Ecto neural progenitor cell (in vitro differentiated cells): ENCODE data around the gene UBL4A.
"Not testable (repeated sequence)": the region's sequence is repeated elsewhere in the genome, so short reads cannot be mapped to it uniquely, and the experiment has no call there.

Experiments
- DNase-seq: peaks from one replicate; pipeline ENCODE4 v3.0.0-alpha.2; 2018; ENCODE audit warnings: low spot score

The UBL4A gene

DNA sequence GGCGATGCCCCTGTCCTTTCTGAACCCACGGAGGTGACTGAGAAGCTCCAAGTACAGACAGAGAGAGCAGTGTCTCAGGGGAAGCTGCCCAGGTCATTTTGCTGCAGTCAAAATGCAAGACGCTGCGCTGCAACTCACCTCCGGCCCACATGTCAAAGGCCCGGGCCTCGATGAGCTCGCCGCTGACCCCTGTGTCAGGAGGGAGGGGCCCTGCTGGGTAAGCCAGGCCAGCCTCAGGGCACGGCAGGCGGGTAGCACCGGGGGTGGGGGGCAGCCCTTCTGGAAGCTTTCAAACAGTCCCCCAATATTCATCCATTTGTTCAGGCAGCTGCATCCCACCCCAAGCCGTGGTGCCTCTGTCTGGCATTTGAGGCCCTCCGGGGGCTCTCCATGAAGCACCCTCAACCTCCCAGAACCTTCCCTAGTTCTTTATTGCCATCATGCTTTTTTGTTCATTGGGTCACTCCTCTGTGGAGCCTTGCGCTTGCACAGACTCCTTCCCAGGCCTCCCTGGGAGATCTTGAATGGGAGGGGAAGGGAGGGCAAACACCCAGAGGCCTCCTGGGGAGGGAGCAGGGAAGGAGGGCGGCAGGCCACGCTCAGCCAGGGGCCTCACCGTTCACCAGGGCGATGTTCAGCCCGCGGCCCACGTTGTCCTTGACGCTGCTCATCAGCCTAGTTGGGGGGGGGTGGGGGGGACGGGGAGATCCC lies 21.4 kb upstream of the UBL4A start:
- no peak for DNase-seq

- no peak for DNase-seq
These were observed 20.3 kb upstream of the UBL4A start for GRCh38 chrX:154506483-154507332.

DNA sequence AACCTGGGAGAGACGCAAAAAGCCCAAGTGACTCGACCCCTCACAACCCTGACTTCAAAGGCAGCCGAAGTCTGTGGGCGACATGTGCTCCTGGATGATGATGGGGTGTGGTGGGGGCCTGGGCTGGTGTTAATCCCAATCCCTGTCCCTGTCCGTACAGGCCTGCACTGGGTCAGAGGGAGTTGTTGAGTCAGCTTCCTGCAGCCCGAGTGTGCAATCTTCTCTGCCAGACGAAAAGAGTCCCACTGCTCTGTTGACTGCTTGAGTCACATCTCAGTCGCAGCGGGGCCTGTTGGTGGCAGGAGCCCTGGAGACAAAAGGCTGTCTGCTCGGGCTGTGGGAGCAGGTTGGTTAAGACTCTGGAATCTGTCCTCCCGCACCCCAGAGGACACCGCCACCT lies 19.3 kb upstream of the UBL4A start:
- DNase-seq: no peak

GRCh38 chrX:154502989-154503388 lies 16.6 kb upstream of the UBL4A start:
- no peak for DNase-seq

GRCh38 chrX:154502098-154502497 lies 15.7 kb upstream of the UBL4A start:
- DNase-seq: no peak

DNA sequence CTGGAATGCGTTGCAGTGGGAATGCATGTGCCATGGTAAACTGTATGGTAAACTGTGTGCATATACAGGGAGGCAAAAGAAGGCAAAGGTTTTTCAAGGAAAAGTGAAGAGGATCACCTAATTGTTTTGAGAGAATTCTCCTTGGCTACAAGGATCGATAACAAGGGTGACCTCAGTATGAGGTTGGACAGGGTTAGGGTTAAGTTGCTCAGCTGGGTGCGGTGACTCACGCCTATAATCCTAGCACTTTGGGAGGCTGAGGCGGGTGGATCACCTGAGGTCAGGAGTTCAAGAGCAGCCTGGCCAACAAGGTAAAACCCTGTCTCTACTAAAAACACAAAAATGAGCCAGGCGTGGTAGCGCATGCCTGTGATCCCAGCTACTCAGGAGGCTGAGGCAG lies 15.0 kb upstream of the UBL4A start:
- not testable (repeated sequence) for DNase-seq

- DNase-seq: not testable (repeated sequence)
These were observed 10.2 kb upstream of the UBL4A start for GRCh38 chrX:154496591-154497137.

DNA sequence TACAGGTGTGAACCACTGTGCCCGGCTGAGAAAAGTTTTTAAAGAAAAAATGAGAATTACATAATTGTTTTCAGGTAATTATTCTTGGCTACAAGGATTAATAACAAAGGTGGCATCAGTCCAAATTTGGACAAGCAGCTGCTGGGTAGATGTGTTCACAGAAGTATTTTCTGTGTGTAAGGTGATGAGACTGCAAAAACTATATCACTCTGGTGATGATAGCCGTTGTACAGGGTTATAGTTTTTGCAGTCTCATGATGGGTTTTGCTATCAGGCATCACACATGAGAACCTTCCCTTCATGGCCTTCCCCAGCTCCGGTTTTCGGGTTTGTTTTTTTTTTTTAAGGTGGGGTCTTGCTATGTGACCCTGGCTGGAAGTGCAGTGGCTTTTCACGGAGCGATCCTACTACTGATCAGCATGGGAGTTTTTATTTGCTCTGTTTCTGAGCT lies 9.1 kb upstream of the UBL4A start:
- no peak for DNase-seq

- DNase-seq: no peak
These were observed 8.3 kb upstream of the UBL4A start for GRCh38 chrX:154494715-154495114.

- peak; percentile 93 for DNase-seq
These were observed 4.1 kb upstream of the UBL4A start, which contains the start of gene SLC10A3 for GRCh38 chrX:154490414-154491083. Gene SLC10A3, minus strand, starts transcription at chrX:154490629. Its CDS starts 1,689 bp downstream, at chrX:154488940.

DNA sequence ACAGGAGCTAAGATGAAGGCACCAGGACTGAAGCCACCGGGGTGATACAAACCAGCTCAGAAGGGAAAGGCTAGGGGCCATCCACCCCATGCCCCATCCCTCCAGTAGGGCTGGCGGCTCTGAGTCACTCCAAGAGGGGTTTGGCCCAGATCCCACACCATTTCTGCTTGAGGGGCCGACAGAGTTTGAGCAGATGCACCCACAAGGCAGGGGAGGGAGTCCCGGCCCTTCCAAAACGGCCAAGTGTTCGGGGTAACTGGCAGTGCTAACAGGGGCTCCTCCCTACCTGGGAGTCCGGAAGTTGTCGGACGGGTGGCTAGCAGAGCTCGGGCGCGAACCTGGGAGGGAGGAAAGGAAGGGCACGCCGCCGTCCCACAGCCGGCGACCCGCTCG lies 3.6 kb upstream of the UBL4A start:
- no peak for DNase-seq

DNA sequence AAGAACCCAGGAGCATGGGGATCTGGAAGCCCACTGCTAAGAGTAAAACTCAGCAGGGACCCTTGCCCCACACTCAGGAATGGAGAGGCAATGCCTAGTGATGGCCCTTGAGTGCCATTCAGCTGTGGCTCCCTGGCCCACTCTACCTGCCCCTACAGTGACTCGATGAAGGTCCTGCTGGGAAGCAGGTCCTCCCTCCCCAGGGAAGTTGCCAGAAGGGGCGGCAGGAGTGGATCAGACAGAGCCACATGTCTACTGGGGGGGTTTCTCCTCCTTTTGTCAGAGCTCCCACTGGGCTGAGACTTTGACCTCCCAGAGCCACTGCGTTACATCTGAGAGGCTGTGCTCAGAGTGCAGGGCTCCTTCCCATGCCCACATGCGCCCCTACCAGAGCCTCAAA lies 2.8 kb upstream of the UBL4A start:
- peak; percentile 37 for DNase-seq

GRCh38 chrX:154488336-154489075 lies 2.1 kb upstream of the UBL4A start:
- DNase-seq: peak; percentile 38

DNA sequence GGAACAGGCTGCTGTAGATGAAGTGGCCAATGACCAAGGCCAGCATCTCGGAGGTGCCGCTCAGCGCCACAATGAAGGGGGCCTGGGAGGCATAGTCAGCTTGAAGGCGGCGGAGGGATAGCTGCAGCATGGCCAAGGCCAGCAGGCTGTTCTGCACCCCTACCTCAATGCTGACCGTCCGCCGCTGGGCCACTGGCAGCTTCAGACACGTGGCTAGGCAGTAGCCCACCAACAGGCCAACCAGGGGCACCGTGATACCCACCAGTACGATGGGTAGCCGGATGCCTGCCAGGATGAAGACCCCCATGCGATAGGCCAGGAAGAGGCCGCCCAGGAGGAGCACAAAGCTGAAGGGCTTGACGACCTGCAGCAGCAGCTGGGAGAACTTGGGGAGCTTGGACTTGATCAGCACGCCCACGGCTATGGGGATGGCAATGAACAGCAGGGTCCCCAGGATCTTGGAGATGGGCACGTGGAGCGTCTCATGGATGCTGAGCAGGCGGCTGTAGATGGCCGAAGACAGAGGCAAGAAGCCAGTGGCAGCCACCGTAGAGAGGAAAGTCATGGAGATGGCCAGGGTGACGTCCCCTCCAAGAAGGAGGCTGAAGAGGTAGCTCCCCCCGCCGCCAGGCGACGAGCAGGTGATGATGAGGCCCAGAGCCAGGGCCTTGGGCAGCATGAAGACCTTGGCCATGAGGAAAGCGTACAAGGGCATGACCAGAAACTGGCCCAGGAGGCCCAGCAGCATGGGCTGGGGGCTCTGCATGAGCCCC lies 1.3 kb upstream of the UBL4A start:
- peak; percentile 36 for DNase-seq

DNA sequence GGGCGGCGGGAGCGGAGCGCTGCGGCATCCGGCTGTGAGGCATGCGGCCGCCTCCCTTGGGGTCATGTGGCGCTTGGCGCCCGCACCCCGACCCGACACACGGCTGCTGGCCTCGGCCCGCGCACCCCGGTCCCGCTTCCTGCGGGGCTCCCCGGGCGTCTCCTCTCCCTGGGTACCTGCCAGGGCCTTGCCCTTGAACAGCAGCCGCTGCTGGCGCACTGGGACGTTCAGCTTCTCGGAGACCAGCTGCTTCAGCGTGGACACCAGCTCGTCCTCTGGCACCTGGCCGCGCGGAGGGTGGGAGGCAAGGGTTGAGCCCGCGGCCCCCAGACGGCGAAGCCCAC lies 391 bp downstream of the UBL4A start:
- DNase-seq: peak; percentile 54

- DNase-seq: no peak
These were observed 1.0 kb downstream of the UBL4A start for GRCh38 chrX:154485150-154486051.

DNA sequence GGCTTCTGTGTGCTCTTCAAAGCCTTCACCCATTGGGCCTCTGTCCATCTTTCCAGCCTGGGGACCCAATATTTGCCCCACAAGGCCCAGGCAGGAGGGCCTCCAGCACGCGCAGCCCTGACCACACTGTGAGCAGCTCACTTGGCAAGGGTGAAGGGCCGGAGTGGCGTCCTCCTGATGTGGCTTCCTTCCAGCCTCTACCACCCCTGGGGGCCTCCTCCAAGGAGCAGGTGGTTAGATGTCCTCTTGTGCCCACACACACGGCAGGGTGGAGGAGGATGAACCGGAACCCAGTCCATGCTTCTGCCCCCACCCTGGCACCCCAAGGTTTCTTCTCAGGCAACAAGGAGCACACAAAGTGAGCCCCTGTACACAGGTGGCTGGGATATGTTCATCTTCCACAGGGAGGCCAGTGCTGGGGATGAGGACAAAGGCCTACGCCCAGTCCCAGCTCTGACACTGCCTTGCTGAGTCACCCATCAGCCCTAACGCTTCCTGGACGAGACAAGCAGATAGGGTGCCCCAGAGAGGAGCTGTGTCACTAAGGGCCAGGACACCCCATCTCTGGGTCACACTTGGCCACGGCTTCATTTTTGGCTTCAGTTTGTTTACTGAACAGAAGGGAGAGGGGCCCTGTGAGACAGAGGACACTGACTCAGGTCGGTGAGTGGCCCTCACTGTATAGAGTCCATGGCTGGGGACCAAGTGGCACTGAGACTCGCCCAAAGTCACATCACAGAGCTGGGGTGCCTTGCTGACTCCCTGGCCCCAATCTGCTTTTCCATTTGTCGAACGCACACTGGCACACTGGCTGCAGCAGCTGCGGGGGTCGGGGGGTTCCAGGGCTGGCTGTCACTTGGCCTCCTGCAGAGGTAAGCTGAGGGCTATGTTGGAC lies 1.9 kb downstream of the UBL4A start:
- DNase-seq: peak; percentile 35

DNA sequence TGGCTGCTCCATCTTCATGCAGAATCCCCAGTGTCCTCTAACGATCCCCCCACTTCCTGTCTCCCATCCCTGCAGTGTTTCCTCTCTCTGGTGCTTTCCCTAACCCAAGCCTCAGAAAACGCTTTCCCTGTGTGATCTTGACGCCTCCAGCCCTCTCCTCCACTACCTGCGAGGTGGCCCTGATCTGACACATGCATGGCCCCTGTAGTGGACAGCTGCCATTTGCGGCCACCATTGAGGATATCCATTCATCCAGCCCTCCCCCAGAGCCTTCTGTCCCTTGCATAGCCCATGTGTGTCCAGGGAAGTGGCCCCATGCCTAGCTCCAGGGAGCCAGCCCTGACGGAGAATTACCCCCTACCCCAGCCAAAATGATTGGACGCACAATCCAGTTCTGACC lies 3.1 kb downstream of the UBL4A start:
- DNase-seq: no peak

DNA sequence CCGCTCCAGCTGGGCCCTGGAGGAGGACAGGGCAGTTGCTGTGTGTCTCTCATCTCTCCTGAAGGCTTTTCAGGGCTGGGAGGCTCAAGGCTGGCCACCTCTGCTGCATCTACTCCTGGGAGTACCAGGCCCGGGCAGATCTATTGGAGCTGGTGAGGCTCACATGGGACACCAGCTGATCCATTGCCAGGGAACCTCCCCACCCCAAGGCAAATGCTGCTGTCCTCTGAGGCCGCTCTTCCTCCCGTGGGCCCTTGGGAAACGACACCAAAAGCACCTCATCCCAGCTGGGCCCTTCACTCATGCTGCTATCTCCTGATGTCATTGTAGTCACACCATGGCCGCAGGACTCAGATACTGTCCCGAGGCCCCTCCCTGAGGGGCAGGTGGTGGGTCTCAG lies 3.6 kb downstream of the UBL4A start:
- no peak for DNase-seq
